A673 (cell line): Measurements from ENCODE around the gene EFHC1.

Experiments used
- CTCF ChIP-seq: fragments of 300-800, 200-600 bp; sonication (generic); conservative IDR thresholded peaks from 2 replicates; pipeline ENCODE4 v1.5.1; 2017; ENCODE audit warnings: low read depth, mild to moderate bottlenecking, antibody characterized with exemption, low read length, moderate library complexity, mixed read lengths
- EZH2 ChIP-seq: fragments of 200-600 bp; sonication (generic); IDR thresholded peaks from 2 replicates; pipeline ENCODE4 v1.6.1; 2017; ENCODE audit warnings: borderline replicate concordance, low read depth, mild to moderate bottlenecking, mixed read lengths, antibody characterized with exemption, low read length; ENCODE audit not compliant: poor library complexity, severe bottlenecking

GRCh38 chr6:52403086-52403485 lies 17.1 kb upstream of the EFHC1 start:
- TF ChIP-seq CTCF = no peak
- no peak for TF ChIP-seq EZH2
